Activated CD4-positive, alpha-beta T cell treated with anti-CD3 and anti-CD28 coated beads, Interleukin-2, amount 50 U/mL, for 48 hours (primary cell): ENCODE results near the gene TMUB1.
A peak's percentile ranks its signal among the peaks of the same experiment; 100 is the strongest.
"Not testable (repeated sequence)": the region's sequence is repeated elsewhere in the genome, so short reads cannot be mapped to it uniquely, and the experiment has no call there.

Experiments
- DNase-seq, 2 experiments: peaks; one replicate each; pipeline ENCODE4 v3.0.0-alpha.2; 2020

TMUB1 gene

GRCh38 chr7:151048911-151049463 is 34.3 kb downstream of the TMUB1 start:
- DNase-seq = no peak

- DNase-seq = no peak
Observed at GRCh38 chr7:151047976-151048815, 35.1 kb downstream of the TMUB1 start, which contains the start of gene ASIC3. Gene ASIC3 (plus strand): TSS chr7:151048531. CDS start chr7:151048886, 355 bp downstream.

GRCh38 chr7:151046603-151047573 is 36.4 kb downstream of the TMUB1 start:
- no peak for DNase-seq

GRCh38 chr7:151045967-151046366 is 37.3 kb downstream of the TMUB1 start:
- no peak for DNase-seq

- no peak for DNase-seq
Observed at GRCh38 chr7:151045262-151045661, 38.0 kb downstream of the TMUB1 start.

GRCh38 chr7:151043959-151044358 is 39.3 kb downstream of the TMUB1 start:
- no peak for DNase-seq

GRCh38 chr7:151043449-151043848 is 39.8 kb downstream of the TMUB1 start:
- not testable (repeated sequence) for DNase-seq

GRCh38 chr7:151040616-151041375 is 42.5 kb downstream of the TMUB1 start:
- no peak for DNase-seq

GRCh38 chr7:151039850-151040548 is 43.3 kb downstream of the TMUB1 start:
- DNase-seq = peak in 1 of 2 experiments; percentile 11

- peak; percentile 85 to 91 for DNase-seq
Observed at GRCh38 chr7:151038951-151039849, 44.1 kb downstream of the TMUB1 start.

- no peak for DNase-seq
Observed at GRCh38 chr7:151035902-151036301, 47.4 kb downstream of the TMUB1 start.

- DNase-seq = no peak
Observed at GRCh38 chr7:151035026-151035717, 48.1 kb downstream of the TMUB1 start.

- no peak for DNase-seq
Observed at GRCh38 chr7:151034312-151035025, 48.8 kb downstream of the TMUB1 start.

- DNase-seq = no peak
Observed at GRCh38 chr7:151033864-151034249, 49.4 kb downstream of the TMUB1 start.

- DNase-seq = no peak
Observed at GRCh38 chr7:151032936-151033863, 50.1 kb downstream of the TMUB1 start.
